HG02852 (cell line): Measurements from ENCODE around the gene SUOX.
A peak's percentile ranks its signal among the peaks of the same experiment; 100 is the strongest.
"Not testable (repeated sequence)": the region's sequence is repeated elsewhere in the genome, so short reads cannot be mapped to it uniquely, and the experiment has no call there.

Experiments used
- ATAC-seq: cut with Tn5 transposase; IDR thresholded peaks from one replicate; pipeline ENCODE4 v1.9.1; 2021; ENCODE audit warnings: mild to moderate bottlenecking, moderate library complexity; ENCODE audit not compliant: unreplicated experiment

Gene SUOX

DNA sequence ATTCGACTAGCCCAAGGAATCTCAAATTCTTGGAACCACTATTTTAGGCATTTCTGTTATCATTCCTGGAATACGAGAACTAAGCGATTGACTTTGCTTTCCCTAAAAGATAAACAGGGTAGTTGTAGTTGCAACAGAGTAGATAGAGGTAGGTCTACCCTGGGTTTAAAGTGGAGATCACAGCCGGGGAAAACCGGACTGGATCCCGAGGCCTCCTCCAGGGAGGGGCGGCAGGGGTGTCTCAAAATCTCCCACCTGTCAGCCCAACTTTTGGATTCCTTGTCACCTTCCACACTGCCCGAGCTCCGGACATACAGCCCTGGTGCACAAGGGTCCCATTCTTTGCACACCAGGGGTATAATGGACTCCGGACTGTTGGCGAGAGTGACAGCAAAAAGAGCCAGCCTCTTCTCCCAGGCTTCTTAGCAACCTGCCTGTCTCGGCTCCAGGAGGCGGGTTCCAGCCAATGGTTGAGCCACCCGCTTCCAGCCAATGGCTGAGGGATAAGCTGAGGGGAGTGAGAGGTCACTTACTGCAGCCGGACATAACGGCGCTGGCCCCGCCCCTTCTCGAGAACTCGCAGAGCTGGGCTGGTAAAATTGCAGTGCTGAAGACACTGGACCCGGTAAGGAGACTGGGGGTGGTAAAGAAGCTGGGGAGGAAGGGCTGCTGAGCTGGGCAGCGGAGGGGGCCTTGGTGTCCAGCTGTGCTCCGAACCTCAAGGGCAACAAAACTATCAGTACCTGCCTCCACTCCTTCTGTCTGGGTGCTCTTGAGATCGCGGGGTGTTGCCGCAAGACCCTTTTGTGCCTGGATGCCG, at the start of gene SUOX:
TSS of gene SUOX (plus strand) at position 562 of the 820 bp plus-strand sequence. CDS start 4,946 bp downstream, outside the sequence.
- peak; percentile 100 for ATAC-seq

DNA sequence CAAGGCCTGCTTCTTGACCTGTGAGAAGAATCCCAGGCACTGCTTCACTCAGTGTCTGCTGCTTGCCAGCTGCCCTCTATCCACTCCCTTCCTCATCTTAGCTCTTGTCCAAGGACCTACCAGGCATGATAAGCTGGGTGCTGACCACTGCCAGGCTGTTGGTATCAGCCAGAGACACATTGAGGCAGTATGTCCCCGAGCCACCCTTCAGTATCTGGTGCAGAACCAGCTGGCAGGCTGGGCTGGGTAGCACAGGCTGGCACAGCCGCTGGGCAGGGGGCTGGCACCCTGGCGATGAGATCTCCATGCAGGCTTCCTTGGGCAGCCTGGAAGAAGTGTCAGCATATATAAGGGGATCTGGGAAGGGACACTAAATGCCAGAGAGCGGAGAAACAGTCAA, 41.7 kb upstream of the SUOX start:
- no peak for ATAC-seq

DNA sequence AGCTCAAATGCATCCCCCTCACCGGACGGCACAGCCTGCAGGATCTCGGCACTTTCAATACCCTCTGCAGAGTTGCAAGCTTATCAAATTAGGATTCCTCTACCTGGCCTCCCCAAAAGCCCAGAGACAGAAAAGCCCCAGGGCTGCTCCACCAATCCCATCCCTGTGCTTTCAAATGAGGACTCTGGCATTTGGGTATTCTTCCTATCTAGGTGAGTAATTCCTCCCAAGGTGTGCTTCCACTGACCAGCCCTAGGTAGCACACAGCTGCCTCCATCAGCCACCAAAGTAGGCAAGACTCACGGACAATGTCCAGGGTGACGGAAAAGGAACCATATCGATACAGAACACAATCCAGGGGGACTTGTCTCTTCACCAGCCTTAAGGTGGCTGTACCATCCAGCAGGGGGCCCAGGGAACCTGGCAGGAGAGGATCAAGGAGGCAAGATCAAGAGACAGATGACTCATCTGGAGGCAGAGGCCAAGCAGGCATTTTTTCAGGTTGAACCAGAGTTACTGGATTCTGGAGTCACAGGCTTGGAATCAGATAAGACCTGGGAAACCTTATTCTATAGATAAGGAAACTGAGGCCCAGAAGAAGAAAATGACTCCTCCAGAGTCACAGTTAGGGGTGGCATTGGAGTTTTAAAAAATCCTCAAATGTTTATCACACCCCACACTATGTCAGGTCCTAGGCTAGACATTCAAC, 41.1 kb upstream of the SUOX start:
- ATAC-seq: no peak

DNA sequence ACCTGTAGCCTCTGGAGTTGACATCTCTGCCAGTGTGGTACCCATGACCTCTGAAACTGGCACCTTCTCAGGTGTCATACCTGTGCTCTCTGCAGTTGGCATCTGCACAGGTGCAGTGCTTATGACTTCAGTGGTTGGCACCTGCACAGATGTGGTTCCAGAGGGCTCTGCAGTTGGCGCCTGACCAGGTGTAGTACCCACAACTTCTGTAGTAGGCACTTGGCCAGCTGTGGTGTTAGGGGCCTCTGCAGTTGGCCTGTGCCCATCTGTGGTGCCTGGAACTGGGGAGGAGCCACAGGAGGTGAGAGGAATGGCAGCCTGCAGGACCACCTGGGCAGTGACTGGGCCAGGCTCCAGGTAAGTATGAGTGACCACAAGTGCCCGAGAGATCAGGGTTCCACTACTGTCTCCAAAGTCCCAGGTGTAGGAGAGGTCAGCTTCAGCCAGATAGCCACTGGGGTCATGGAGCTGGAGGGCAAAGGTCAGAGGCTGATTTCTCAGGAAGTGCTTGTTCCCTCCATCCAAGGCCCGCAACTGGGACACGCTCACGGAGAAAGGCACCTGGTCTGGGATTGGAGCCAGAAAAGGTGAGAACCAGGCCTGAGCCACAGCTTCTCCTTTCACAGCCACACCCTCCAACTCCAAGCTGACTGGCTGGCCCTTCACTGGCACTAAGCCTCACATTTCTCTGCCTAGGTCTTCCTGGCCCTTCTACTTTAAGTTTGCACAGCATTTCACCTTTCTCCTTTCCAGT, 39.8 kb upstream of the SUOX start:
- no peak for ATAC-seq

DNA sequence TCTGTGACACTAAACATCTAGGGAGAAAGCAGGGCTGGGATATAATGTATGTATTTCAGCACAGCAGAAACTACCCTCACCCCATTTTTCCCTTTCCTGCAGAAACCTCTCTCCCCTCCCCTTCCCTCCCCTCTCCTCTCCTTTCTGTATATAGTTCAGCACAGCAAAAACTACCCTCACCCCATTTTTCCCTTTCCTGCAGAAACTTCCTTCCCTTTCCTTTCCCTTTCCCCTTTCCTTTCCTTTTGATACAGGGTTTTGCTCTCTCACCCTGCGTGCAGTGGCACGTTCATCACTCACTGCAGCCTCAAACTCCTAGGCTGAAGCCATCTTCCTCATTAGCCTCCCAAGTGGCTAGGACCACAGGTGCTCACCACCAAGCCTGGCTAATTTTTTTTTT, 33.3 kb upstream of the SUOX start:
- ATAC-seq: no peak

DNA sequence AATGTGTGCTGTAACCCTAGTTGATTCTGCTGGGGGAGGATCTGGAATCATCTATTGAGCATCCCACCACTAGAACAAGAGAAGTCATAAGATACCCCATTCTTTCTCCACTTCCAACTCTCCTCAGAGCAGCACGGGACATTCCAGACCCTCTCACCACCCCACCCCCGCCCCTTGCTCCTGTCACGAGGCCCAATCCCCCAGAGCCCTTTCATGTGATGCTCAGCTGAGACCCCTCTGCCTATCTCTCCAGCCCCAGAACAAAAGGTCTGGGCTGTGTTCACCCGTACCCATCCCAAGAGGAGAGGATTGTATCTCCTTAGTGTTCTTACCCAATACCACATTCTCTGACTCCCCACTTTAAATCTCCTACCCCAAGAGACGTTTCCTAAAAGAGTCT, 31.8 kb upstream of the SUOX start:
- ATAC-seq: no peak

DNA sequence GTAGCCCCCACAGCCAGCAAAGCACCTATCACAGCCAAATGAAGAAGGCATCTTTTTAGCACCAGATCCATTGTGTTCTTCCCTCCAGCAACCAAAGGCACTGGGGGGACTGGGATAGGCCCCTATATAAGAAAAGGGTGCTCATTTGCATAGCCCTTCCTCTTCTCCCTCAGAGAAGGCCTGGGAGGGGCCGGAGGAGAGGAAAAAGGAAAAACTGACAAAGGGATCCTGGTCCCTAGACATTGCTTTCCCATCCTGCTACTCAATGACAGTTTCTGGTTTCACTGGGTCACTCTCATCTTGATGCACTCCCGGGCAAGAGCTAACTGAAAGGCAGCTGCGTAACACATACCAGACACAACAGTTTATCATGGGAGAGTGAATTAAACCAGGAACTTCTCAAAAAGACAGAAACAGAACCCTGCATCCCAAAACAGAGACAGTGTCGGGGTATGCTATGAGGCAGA, 31.1 kb upstream of the SUOX start, which contains the start of gene PMEL:
TSS of gene PMEL (minus strand) at position 102 of the 467 bp plus-strand sequence. CDS start at position 71, 31 bp downstream.
- no peak for ATAC-seq

DNA sequence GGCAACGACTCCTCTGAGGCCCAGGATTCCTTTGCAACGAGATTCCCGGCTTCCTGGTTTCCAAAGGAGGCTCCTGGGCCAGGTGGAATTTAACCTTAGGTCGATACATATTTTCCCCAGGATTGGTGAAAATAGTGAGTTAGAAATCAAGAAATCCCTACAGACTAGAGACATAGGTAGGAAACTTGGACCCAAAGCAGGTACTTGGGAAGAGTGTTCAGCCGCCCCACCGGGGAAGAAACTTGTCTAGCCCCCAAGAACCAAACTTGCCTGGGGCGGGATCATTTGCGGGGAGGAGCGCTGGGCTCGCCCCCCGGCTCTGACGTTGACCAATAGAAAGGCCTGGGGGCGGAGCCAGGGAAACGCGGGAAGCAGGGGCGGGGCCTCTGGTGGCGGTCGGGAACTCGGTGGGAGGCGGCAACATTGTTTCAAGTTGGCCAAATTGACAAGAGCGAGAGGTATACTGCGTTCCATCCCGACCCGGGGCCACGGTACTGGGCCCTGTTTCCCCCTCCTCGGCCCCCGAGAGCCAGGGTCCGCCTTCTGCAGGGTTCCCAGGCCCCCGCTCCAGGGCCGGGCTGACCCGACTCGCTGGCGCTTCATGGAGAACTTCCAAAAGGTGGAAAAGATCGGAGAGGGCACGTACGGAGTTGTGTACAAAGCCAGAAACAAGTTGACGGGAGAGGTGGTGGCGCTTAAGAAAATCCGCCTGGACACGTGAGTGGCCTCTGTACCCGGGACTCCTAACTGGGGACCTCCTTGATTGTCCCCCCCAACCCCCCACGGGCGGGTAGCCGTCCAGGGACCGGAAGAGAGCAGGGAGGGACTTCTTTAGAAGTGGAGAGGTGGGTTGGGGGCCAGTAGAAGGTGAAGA, 30.4 kb upstream of the SUOX start, which contains the start of gene CDK2:
TSS of gene CDK2 (plus strand) at position 423 of the 874 bp plus-strand sequence. CDS start at position 602, 179 bp downstream.
- ATAC-seq: peak; percentile 97

DNA sequence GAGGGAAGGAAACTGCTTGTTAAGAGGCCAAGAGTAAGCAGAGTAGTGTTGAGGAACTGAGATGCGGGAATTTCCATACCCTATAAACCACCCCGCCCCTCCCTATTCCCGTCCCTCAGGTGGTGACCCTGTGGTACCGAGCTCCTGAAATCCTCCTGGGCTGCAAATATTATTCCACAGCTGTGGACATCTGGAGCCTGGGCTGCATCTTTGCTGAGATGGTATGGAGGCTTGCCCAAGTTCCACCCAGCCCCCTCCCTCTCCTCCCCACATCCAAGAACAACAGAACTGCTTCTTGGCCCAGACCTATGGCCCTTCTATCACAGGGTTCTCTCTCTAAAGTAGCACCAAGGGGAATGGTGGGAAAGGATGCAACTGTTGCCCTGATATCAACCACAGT, 27.7 kb upstream of the SUOX start:
- no peak for ATAC-seq

DNA sequence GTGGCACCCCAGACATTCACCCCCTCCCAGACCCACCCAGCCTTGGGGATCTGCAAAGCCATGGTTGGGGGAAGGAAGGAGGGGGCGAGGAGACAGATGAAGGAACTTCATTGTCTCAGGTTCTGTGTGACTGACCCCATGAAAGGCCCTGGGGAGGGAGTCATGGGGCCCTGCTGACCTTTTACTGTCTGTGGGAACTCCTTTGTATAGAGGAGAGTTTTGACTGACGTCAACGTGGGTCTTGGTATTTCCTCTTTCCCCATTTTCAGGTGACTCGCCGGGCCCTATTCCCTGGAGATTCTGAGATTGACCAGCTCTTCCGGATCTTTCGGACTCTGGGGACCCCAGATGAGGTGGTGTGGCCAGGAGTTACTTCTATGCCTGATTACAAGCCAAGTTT, 26.3 kb upstream of the SUOX start:
- no peak for ATAC-seq

DNA sequence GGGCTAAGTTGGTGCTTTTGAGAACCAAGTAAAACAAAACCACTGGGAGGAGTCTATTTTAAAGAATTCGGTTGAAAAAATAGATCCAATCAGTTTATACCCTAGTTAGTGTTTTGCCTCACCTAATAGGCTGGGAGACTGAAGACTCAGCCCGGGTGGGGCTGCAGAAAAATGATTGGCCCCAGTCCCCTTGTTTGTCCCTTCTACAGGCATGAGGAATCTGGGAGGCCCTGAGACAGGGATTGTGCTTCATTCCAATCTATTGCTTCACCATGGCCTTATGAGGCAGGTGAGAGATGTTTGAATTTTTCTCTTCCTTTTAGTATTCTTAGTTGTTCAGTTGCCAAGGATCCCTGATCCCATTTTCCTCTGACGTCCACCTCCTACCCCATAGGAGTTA, 25.0 kb upstream of the SUOX start:
- ATAC-seq: no peak

DNA sequence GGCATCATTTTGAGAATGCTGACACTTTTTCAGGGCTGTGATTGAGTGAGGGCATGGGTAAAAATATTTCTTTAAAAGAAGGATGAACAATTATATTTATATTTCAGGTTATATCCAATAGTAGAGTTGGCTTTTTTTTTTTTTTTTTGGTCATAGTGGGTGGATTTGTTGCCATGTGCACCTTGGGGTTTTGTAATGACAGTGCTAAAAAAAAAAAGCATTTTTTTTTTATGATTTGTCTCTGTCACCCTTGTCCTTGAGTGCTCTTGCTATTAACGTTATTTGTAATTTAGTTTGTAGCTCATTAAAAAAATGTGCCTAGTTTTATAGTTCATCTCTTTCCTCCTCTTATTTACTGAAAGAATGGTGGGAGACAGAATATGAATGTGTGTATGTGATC, 24.6 kb upstream of the SUOX start:
- no peak for ATAC-seq

DNA sequence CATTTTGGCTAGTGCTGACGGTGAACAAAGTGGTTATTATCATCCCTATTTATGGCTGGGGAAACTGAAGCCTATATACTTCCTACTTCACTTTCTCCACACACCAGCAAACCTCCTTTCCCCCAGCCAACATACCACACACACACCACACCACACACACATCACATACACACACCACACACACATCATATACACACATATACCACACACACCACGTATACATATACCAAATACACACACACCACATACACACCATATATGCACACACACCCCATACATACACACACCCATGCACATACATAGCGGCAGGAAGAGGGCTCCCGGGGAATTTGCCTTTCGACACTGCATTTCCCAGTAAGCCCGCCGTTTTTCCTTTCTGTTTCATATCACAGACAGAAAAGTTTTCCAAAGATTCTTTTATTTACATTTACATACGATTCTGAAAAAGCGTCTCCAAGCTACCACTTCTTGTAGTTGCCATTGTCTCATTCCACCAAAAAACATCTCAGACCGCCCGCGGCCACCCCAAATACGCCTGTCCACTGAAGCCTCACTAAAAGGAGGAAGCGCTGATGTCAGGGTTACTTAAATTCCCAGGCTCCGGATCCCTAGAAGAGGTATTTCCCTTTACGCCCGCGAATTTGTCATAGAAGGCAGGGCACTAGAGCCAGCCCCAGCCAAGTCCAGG, 24.0 kb upstream of the SUOX start:
- no peak for ATAC-seq

DNA sequence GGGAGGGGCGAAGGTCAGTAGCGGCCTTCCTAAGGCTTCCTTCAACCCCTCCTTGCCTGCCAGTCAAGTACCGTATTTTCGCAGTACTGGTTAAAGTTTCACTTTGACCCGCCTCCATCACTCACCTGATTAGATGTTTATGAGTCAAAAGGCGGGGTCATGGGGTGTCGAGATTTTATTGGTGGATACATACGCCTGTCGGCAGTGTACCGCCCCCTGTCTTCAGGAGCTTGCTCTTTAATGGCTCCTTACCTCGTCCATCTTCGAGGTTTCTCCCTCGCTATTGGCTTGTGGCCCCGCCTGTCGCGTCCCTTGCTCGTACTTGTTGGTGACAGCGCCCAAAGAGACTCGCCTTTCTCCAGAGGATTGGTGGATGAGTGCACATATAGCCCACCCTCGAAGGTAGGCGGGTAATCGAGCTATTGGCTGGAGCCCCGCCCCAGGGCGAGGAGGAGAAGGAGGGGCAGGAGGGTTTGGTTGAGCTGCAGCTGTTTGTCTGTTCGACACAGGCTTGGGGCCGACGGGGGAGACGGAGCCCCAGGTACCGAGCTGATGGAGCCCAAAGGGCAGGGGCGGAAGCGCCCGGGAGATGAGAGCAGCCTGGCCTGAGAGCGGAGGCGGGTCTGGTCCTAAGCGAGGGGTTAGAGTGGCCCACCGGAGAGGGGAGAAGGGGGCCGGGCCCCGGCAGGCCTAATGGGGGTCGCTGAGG, 23.3 kb upstream of the SUOX start, which contains the start of gene RAB5B:
TSS of gene RAB5B (plus strand) at position 480 of the 709 bp plus-strand sequence. CDS start 12,883 bp downstream, outside the sequence.
- ATAC-seq: peak; percentile 90

DNA sequence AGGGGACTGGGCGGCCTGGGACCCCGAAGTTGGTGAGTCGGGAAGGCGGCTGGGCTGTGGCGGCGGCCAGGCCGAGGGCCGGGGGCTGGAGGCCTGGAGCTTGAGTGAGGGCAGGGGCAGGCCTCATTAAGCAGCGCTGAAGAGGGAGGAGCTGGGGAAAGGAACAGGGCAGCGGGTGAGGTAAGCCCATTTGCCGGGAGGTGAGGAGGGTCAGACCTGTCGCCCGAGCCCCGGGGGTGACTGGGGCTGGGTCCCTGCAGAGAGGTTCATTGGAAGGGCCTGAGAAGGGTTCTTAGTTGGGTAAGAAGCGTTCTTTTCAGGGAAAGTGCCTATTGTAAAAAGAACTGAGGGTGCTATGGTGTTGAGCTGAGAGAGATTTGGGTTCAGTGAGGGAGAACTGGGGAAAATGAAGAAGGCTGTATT, 22.8 kb upstream of the SUOX start:
- ATAC-seq: peak; percentile 22

DNA sequence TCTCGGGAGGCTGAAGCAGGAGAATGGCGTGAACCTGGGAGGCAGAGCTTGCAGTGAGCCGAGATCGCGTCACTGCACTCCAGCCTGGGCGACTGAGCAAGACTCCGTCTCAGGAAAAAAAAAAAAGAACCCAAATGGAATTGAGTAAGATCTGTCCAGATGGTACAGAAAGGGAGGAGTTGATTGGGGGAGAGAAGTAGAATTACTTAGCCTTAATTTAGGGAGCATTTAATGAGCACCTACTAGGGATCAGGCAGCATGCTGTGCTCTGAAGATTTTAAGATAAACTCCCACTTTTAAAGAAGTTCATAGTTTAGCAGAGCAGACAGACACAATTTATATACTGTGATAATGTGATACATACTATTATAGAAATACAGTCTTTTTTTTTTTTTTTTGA, 18.7 kb upstream of the SUOX start:
- ATAC-seq: no peak

DNA sequence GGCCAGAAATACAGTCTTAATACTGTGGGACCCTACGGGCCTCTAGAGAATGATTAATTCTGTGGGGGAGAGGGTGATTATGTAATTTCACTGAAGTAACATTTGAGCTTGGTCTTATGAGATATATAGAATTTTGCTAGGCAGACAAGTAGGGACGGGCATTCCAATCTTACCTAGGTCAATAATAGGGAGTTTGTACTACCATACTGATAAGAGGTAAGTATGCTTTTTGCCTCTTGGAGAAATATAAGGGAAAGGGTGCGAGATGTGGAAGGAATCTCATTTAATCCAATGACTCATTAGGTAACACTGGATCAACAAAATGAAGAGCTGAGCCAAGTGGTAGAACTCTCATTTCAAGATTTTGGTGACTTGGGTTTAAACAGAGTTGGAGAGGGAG, 18.0 kb upstream of the SUOX start:
- ATAC-seq: no peak

DNA sequence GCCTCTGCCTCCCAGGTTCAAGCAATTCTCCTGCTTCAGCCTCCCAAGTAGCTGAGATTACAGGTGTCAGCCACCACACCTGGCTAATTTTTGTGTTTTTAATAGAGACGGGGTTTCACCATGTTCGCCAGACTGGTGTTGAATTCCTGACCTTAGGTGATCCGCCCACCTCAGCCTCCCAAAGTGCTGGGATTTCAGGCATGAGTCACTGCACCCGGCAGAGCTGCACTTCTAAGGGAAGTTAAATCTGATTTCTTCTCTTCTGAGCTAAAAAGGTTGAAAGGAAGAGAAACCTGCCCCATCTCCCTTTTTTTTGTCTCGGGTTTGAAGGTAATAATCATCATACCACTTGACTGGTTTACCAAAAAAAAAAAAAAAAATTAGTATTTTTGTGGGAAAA, 15.2 kb upstream of the SUOX start:
- not testable (repeated sequence) for ATAC-seq
